ENCODE measurements around the gene TJP3. TPM values are rescaled to one million over a fixed set of nuclear protein-coding genes. Genes with fewer than 3 reads are reported as not detected.

The TJP3 gene
- total and polyA plus RNA-seq, 2 experiments from 2014 or later, result 18.2 to 23.9 TPM

DNA sequence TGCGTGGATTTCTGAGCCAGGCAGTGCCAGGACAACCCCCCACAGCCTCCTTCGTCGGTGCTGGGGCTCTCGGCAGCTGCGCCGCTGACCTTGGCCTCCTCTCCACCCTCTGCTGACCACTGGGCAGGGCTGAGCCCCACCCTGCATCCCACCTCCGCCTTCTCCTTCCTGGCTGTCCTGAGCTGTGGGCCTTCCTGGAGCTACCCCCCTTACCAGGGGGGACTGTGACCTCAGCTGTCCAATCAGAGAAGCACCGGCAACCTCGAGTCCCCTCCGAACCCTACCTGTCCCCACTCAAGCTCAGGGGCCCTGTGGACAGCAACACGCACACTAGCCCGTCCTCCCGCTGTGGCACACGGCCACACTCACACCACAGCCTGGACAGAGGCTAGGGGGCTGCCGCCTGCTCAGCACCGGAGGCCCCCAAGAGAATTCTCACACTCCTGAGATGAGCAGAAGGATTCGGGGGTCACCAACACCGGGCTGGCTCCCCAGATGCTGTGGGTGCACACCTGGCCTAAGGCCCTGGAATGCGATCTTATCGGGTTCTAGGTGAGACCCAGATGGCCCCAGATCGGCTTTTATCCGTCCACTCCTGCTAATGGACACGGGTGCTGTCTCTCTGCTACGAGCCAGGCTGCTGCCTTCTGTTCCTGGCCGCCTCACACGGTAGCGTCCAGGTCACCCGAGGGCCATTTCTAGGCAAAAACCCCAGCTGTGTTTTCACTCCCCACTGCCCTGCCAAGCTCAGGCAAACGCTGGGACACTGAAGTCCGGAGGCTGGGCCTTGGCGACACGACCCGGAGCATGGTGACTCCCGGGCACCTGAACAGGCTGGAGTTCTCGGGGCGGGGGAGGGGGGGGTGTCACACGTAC lies 49.1 kb upstream of the TJP3 start:
- TF ChIP-seq CREB1 (CRISPR knock-in tag; IDR thresholded peaks at IDR 0.05; ENCODE audit: low read depth) (no peak), EZH2 (IDR thresholded peaks at IDR 0.05; ENCODE audit: low read depth, unreplicated experiment) (no peak), POLR2AphosphoS5 (IDR thresholded peaks at IDR 0.05; ENCODE audit: low read depth) (no peak), STAT1 (IDR thresholded peaks at IDR 0.05; ENCODE audit: unreplicated experiment) (no peak), EZH2phosphoT487 (IDR thresholded peaks at IDR 0.05; ENCODE audit: unreplicated experiment) (no peak), NANOG (IDR thresholded peaks at IDR 0.05; ENCODE audit: borderline replicate concordance) (no peak), ZNF331 (CRISPR knock-in tag; IDR thresholded peaks at IDR 0.05; ENCODE audit: low read depth) (no peak), JUNB (IDR thresholded peaks at IDR 0.05; ENCODE audit: unreplicated experiment) (no peak)
- TF ChIP-seq, protein P1, sequence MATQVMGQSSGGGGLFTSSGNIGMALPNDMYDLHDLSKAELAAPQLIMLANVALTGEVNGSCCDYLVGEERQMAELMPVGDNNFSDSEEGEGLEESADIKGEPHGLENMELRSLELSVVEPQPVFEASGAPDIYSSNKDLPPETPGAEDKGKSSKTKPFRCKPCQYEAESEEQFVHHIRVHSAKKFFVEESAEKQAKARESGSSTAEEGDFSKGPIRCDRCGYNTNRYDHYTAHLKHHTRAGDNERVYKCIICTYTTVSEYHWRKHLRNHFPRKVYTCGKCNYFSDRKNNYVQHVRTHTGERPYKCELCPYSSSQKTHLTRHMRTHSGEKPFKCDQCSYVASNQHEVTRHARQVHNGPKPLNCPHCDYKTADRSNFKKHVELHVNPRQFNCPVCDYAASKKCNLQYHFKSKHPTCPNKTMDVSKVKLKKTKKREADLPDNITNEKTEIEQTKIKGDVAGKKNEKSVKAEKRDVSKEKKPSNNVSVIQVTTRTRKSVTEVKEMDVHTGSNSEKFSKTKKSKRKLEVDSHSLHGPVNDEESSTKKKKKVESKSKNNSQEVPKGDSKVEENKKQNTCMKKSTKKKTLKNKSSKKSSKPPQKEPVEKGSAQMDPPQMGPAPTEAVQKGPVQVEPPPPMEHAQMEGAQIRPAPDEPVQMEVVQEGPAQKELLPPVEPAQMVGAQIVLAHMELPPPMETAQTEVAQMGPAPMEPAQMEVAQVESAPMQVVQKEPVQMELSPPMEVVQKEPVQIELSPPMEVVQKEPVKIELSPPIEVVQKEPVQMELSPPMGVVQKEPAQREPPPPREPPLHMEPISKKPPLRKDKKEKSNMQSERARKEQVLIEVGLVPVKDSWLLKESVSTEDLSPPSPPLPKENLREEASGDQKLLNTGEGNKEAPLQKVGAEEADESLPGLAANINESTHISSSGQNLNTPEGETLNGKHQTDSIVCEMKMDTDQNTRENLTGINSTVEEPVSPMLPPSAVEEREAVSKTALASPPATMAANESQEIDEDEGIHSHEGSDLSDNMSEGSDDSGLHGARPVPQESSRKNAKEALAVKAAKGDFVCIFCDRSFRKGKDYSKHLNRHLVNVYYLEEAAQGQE (IDR thresholded peaks at IDR 0.05; ENCODE audit: unreplicated experiment), result no peak
- TF ChIP-seq, protein P2, sequence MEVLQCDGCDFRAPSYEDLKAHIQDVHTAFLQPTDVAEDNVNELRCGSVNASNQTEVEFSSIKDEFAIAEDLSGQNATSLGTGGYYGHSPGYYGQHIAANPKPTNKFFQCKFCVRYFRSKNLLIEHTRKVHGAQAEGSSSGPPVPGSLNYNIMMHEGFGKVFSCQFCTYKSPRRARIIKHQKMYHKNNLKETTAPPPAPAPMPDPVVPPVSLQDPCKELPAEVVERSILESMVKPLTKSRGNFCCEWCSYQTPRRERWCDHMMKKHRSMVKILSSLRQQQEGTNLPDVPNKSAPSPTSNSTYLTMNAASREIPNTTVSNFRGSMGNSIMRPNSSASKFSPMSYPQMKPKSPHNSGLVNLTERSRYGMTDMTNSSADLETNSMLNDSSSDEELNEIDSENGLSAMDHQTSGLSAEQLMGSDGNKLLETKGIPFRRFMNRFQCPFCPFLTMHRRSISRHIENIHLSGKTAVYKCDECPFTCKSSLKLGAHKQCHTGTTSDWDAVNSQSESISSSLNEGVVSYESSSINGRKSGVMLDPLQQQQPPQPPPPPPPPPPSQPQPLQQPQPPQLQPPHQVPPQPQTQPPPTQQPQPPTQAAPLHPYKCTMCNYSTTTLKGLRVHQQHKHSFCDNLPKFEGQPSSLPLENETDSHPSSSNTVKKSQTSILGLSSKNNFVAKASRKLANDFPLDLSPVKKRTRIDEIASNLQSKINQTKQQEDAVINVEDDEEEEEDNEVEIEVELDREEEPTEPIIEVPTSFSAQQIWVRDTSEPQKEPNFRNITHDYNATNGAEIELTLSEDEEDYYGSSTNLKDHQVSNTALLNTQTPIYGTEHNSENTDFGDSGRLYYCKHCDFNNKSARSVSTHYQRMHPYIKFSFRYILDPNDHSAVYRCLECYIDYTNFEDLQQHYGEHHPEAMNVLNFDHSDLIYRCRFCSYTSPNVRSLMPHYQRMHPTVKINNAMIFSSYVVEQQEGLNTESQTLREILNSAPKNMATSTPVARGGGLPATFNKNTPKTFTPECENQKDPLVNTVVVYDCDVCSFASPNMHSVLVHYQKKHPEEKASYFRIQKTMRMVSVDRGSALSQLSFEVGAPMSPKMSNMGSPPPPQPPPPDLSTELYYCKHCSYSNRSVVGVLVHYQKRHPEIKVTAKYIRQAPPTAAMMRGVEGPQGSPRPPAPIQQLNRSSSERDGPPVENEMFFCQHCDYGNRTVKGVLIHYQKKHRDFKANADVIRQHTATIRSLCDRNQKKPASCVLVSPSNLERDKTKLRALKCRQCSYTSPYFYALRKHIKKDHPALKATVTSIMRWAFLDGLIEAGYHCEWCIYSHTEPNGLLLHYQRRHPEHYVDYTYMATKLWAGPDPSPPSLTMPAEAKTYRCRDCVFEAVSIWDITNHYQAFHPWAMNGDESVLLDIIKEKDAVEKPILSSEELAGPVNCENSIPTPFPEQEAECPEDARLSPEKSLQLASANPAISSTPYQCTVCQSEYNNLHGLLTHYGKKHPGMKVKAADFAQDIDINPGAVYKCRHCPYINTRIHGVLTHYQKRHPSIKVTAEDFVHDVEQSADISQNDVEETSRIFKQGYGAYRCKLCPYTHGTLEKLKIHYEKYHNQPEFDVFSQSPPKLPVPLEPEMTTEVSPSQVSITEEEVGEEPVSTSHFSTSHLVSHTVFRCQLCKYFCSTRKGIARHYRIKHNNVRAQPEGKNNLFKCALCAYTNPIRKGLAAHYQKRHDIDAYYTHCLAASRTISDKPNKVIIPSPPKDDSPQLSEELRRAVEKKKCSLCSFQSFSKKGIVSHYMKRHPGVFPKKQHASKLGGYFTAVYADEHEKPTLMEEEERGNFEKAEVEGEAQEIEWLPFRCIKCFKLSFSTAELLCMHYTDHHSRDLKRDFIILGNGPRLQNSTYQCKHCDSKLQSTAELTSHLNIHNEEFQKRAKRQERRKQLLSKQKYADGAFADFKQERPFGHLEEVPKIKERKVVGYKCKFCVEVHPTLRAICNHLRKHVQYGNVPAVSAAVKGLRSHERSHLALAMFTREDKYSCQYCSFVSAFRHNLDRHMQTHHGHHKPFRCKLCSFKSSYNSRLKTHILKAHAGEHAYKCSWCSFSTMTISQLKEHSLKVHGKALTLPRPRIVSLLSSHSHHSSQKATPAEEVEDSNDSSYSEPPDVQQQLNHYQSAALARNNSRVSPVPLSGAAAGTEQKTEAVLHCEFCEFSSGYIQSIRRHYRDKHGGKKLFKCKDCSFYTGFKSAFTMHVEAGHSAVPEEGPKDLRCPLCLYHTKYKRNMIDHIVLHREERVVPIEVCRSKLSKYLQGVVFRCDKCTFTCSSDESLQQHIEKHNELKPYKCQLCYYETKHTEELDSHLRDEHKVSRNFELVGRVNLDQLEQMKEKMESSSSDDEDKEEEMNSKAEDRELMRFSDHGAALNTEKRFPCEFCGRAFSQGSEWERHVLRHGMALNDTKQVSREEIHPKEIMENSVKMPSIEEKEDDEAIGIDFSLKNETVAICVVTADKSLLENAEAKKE (CRISPR knock-in tag; IDR thresholded peaks at IDR 0.05), result no peak
- TF ChIP-seq, protein P3, sequence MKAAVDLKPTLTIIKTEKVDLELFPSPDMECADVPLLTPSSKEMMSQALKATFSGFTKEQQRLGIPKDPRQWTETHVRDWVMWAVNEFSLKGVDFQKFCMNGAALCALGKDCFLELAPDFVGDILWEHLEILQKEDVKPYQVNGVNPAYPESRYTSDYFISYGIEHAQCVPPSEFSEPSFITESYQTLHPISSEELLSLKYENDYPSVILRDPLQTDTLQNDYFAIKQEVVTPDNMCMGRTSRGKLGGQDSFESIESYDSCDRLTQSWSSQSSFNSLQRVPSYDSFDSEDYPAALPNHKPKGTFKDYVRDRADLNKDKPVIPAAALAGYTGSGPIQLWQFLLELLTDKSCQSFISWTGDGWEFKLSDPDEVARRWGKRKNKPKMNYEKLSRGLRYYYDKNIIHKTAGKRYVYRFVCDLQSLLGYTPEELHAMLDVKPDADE (IDR thresholded peaks at IDR 0.05), result no peak
- TF ChIP-seq, protein P4, sequence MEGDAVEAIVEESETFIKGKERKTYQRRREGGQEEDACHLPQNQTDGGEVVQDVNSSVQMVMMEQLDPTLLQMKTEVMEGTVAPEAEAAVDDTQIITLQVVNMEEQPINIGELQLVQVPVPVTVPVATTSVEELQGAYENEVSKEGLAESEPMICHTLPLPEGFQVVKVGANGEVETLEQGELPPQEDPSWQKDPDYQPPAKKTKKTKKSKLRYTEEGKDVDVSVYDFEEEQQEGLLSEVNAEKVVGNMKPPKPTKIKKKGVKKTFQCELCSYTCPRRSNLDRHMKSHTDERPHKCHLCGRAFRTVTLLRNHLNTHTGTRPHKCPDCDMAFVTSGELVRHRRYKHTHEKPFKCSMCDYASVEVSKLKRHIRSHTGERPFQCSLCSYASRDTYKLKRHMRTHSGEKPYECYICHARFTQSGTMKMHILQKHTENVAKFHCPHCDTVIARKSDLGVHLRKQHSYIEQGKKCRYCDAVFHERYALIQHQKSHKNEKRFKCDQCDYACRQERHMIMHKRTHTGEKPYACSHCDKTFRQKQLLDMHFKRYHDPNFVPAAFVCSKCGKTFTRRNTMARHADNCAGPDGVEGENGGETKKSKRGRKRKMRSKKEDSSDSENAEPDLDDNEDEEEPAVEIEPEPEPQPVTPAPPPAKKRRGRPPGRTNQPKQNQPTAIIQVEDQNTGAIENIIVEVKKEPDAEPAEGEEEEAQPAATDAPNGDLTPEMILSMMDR (conservative IDR thresholded peaks at IDR 0.05; ENCODE audit: low read depth in 2 of 2), result no peak
- H3K27me3 Mint-ChIP-seq (ENCODE audit: insufficient read depth, low read depth, poor library complexity), result peaks cover 9% of the 10 kb centered on the region
- no peaks in the 10 kb centered on the region; the same call in 1 of the 2 replicates for H4K20me1 ChIP-seq (replicated peaks; ENCODE audit: insufficient read depth)
- H3K27me3 ChIP-seq (ENCODE audit: insufficient read depth), result no peaks in the 10 kb centered on the region
- no peak for ATAC-seq
- no peak overlapping the region for H3K27ac ChIP-seq (ENCODE audit: low read depth)
- H3K79me2 ChIP-seq (replicated peaks; ENCODE audit: insufficient read depth), result no peaks in the 10 kb centered on the region
- no peaks in the 10 kb centered on the region for H3K9me2 ChIP-seq (ENCODE audit: insufficient read depth)
- H3K4me1 Mint-ChIP-seq, result no peaks in the 10 kb centered on the region
- peaks cover 28% of the 10 kb centered on the region for H3K36me3 Mint-ChIP-seq (ENCODE audit: low read depth)
- no peak overlapping the region for H3K4me3 ChIP-seq
- H3K9me3 Mint-ChIP-seq, result no peaks in the 10 kb centered on the region
- no peak overlapping the region for H2AFZ ChIP-seq
- no peaks in the 10 kb centered on the region for H3K36me3 ChIP-seq (ENCODE audit: insufficient read depth)
- H3K27ac Mint-ChIP-seq, result no peak overlapping the region
- no peak overlapping the region for H3K4me2 ChIP-seq
- DNase-seq (ENCODE audit: low spot score), result no peak
- no peaks in the 10 kb centered on the region for H3F3A ChIP-seq (replicated peaks; ENCODE audit: low read depth)
- no peak overlapping the region for H3K4me3 Mint-ChIP-seq
- no peaks in the 10 kb centered on the region for H3K4me1 ChIP-seq (ENCODE audit: insufficient read depth)

Data from GM23338 (cell line).